Heart left ventricle (tissue), 13 donors: ENCODE results near the gene C22orf31.

Experiments
- POLR2A ChIP-seq, 2 donors: fragments of 450-650 bp; IDR thresholded peaks; one replicate each; pipeline ENCODE4 v1.6.1; 2017; ENCODE audit warnings: antibody characterized with exemption in 2 of 2, mild to moderate bottlenecking in 2 of 2, moderate library complexity in 2 of 2
- TF ChIP-seq, protein P1 (sequence below), 12 donors: fragments of 200-600 bp; sonication (generic) in 4 of 12; IDR thresholded peaks; one replicate each; pipeline versions ENCODE4 v1.5.0 to v1.8.0; 2018 to 2022; ENCODE audit warnings: antibody characterized with exemption in 12 of 12, mild to moderate bottlenecking in 5 of 12
- donor health status: ischemic (EF 13 %, LVEDD 7.1; RV severe dilation, severe dysfunction).
- donor health status: DM: no; HTN: yes; CAD: no.
- donor health status: DM: no; HTN: no; CAD: no.
- donor health status: ischemic (EF 25% LVEDD 6.9; RV normal size, moderate dysfunction).
- donor health status: ischemic (EF 25% LVEDD 5.7; RV mildly dilated, moderate dysfunction).
- donor health status: ischemic (EF 35%, LVEDD 5.7; RV mildly dilated, moderate dysfunction).
- donor health status: nonischemic (EF 11% LVEDD 7.7; RV severe dilation, severe dysfunction).
- donor health status: DM: yes; HTN: yes; CAD: no.
- donor health status: PGD.
- donor health status: ischemic (EF 29% LVEDD 5.4; RV normal size, mild dysfunction).
- donor health status: nonischemic (EF 23%, LVEDD 6.1; RV moderate dilation, normal function).

- TF ChIP-seq, protein P1, sequence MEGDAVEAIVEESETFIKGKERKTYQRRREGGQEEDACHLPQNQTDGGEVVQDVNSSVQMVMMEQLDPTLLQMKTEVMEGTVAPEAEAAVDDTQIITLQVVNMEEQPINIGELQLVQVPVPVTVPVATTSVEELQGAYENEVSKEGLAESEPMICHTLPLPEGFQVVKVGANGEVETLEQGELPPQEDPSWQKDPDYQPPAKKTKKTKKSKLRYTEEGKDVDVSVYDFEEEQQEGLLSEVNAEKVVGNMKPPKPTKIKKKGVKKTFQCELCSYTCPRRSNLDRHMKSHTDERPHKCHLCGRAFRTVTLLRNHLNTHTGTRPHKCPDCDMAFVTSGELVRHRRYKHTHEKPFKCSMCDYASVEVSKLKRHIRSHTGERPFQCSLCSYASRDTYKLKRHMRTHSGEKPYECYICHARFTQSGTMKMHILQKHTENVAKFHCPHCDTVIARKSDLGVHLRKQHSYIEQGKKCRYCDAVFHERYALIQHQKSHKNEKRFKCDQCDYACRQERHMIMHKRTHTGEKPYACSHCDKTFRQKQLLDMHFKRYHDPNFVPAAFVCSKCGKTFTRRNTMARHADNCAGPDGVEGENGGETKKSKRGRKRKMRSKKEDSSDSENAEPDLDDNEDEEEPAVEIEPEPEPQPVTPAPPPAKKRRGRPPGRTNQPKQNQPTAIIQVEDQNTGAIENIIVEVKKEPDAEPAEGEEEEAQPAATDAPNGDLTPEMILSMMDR (IDR thresholded peaks at IDR 0.05), result no peak
- TF ChIP-seq POLR2A (IDR thresholded peaks at IDR 0.05), result no peak
Measured at GRCh38 chr22:29037340-29037932, 24.2 kb downstream of the C22orf31 start.
